Raji (cell line): ENCODE results near the gene ARSA.

Experiments
- POLR2A ChIP-seq: IDR thresholded peaks from 2 replicates; pipeline ENCODE4 v1.6.1; 2011; ENCODE audit warnings: low read depth, low read length, control low read depth; ENCODE audit not compliant: insufficient read depth

Gene ARSA

GRCh38 chr22:50577987-50578775 lies 49.8 kb downstream of the ARSA start, which contains the start of gene CPT1B:
Gene CPT1B (minus strand): TSS chr22:50578427. CDS start chr22:50577915, 512 bp downstream.
- no peak for TF ChIP-seq POLR2A

DNA sequence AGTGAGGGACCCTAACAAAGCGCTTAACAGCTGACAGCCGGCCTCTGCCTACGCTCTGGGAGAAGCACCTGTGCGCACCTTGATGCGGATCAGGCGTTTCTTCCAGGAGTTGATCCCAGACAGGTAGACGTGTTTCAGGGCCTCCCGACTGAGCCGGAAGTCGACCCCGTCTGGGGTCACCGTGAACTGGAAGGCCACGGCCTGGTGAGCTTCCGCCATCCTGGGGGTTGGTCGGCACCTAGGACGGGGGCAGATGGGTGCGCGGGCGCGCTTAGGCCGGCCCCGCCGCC lies 50.3 kb downstream of the ARSA start:
- TF ChIP-seq POLR2A: no peak

DNA sequence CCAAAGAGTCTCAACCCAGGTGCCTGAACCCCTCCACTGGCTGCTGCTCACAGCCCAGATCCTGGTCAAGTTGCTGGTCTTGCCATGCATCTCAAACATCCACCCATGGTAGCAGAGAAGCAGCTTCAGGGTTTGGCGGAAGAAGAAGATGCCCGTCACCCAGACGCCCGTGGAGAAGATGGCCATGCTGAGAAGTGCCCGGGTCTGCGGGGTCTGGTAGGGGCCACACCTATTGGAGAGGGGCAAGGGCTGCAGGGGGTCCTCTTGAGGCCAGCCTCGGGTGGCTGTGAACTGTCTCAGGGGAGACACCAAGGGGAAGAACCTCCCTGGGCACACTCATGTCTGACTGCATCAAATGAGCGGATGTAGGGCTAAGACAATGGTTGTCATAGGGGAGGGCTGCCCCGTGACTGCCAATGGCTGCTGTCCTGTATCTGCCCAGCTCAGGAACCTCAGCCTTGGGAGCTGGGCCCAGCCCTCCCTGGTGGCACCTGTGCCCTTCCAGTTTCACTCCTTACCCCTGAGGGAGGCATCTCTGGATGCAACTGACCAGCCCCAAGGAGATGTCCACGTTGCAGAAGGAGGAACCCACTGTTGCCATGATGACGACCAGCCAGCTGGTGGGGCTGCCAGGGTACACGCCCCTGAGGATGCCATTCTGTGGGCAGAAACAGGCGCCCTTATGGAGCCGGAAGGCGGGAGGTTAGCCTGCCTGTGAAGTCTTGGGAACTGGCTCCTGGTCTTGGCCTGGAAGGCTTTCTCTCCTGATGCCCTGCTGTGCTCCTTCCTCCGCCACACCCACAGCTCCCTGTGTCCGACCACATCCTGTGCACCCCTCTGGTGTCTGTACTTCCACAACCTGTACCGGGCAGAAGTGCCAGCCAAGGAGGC lies 50.9 kb downstream of the ARSA start:
- TF ChIP-seq POLR2A: no peak

- no peak for TF ChIP-seq POLR2A
Observed at GRCh38 chr22:50576070-50576469, 51.9 kb downstream of the ARSA start.

DNA sequence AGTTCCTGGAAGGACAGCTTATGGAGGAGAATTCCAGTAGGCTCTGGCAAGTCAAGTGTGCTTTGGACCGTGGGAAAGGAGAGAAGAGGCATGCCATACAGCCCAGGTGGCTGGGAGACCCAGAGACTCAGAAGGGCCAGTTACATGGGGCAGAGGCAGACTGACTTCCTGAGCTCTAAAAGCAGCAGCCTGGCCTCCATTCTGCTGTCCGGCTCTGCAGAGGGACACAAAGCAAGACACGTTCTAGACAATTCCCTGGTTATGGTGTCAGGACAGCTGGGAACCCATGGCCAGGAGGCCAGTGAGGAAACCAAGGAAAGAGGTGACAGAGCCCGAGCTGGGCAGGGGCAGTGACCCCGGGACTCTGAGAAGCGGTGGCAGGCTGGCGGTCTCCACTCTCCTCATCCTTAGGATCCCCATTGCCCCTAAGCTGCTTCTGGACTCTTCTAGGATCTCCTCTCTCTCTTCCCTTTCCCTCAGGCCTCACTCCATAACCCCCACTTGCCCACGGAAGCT lies 52.5 kb downstream of the ARSA start:
- TF ChIP-seq POLR2A: no peak
